ENCODE data around the gene LARP4. TPM values are rescaled to one million over a fixed set of nuclear protein-coding genes. Genes with fewer than 3 reads are reported as not detected.

The LARP4 gene
- total RNA-seq, 4 donors from 2014 or later: 25.2 to 55.3 (median 38.1) TPM

- Histone ChIP-seq H3K27ac (peak overlapping the region in 1 of 4 donors; percentile 17), H3K4me1 (peaks cover 0 to 35% (median 18%) of the 10 kb centered on the region in 4 donors)
Observed at GRCh38 chr12:50506753-50507473, 106.2 kb downstream of the LARP4 start.

GRCh38 chr12:50507474-50507838 lies 106.8 kb downstream of the LARP4 start:
- Histone ChIP-seq H3K4me3 (no peak overlapping the region), H3K9me3 (no peaks in the 10 kb centered on the region), H3K36me3 (no peaks in the 10 kb centered on the region), H3K27me3 (no peaks in the 10 kb centered on the region), H3K4me1 (peaks cover 0 to 35% (median 18%) of the 10 kb centered on the region in 4 donors), H3K27ac (peak overlapping the region in 1 of 4 donors; percentile 17)
- no peak for TF ChIP-seq CTCF (IDR thresholded peaks at IDR 0.05)
- TF ChIP-seq POLR2A (IDR thresholded peaks at IDR 0.05): no peak
- DNase-seq: no peak

More at GRCh38 chr12:50506753-50507473, 106.2 kb downstream of the LARP4 start:
- DNase-seq: no peak
- H3K36me3 ChIP-seq: no peaks in the 10 kb centered on the region
- H3K27me3 ChIP-seq: no peaks in the 10 kb centered on the region
- TF ChIP-seq CTCF (IDR thresholded peaks at IDR 0.05) (no peak), POLR2A (IDR thresholded peaks at IDR 0.05) (no peak)
- H3K9me3 ChIP-seq: no peaks in the 10 kb centered on the region
- peak overlapping the region in 3 of 4 donors; percentile 76 to 97 (median 85) for H3K4me3 ChIP-seq

GRCh38 chr12:50507930-50508329 lies 107.2 kb downstream of the LARP4 start:
- H3K4me3 ChIP-seq: no peak overlapping the region
- no peaks in the 10 kb centered on the region for H3K27me3 ChIP-seq
- peaks cover 0 to 35% (median 18%) of the 10 kb centered on the region in 4 donors for H3K4me1 ChIP-seq
- no peak for DNase-seq
- H3K9me3 ChIP-seq: no peaks in the 10 kb centered on the region
- no peak for TF ChIP-seq CTCF (IDR thresholded peaks at IDR 0.05)
- no peak for TF ChIP-seq POLR2A (IDR thresholded peaks at IDR 0.05)
- no peak overlapping the region for H3K27ac ChIP-seq
- no peaks in the 10 kb centered on the region for H3K36me3 ChIP-seq

- H3K4me1 ChIP-seq: peaks cover 0 to 35% (median 18%) of the 10 kb centered on the region in 4 donors
- TF ChIP-seq POLR2A (IDR thresholded peaks at IDR 0.05) (no peak), CTCF (IDR thresholded peaks at IDR 0.05) (no peak)
- H3K36me3 ChIP-seq: no peaks in the 10 kb centered on the region
- DNase-seq: no peak
- H3K9me3 ChIP-seq: no peaks in the 10 kb centered on the region
- peak overlapping the region in 1 of 4 donors; percentile 44 for H3K27ac ChIP-seq
- no peak overlapping the region for H3K4me3 ChIP-seq
- H3K27me3 ChIP-seq: no peaks in the 10 kb centered on the region
Observed at GRCh38 chr12:50508414-50508813, 107.7 kb downstream of the LARP4 start.

- H3K4me3 ChIP-seq: no peak overlapping the region
- TF ChIP-seq CTCF (IDR thresholded peaks at IDR 0.05): no peak
- no peak for TF ChIP-seq POLR2A (IDR thresholded peaks at IDR 0.05)
- H3K36me3 ChIP-seq: no peaks in the 10 kb centered on the region
- peaks cover 2 to 37% (median 19%) of the 10 kb centered on the region in 4 donors for H3K4me1 ChIP-seq
- H3K27me3 ChIP-seq: no peaks in the 10 kb centered on the region
- peak overlapping the region in 1 of 4 donors; percentile 44 for H3K27ac ChIP-seq
- H3K9me3 ChIP-seq: no peaks in the 10 kb centered on the region
- no peak for DNase-seq
Observed at GRCh38 chr12:50508970-50509663, 108.4 kb downstream of the LARP4 start.

All from Peyer's patch (tissue), 4 donors.